K562 (cell line): ENCODE measurements around the gene HSDL1. TPM values are rescaled to one million over a fixed set of nuclear protein-coding genes. Genes with fewer than 3 reads are reported as not detected.

Experiments
- ESRRB ChIP-seq: fragments of 250-450 bp; sonication (Bioruptor Pico); IDR thresholded peaks from 2 replicates; pipeline ENCODE4 v1.5.0; 2020; ENCODE audit warnings: mild to moderate bottlenecking, moderate library complexity, borderline replicate concordance
- FOXA1 ChIP-seq: fragments of 450-650 bp; IDR thresholded peaks from 2 replicates; pipeline ENCODE4 v1.6.1; 2016; ENCODE audit warnings: mild to moderate bottlenecking, borderline replicate concordance
- FOXJ3 ChIP-seq: sonication (generic); formaldehyde crosslinking; IDR thresholded peaks from 2 replicates; pipeline ENCODE4 v1.4.0; 2020; ENCODE audit warnings: mild to moderate bottlenecking, missing genetic modification reagents
- GATA2 ChIP-seq: sonication (generic); formaldehyde crosslinking; IDR thresholded peaks from 2 replicates; pipeline ENCODE4 v1.4.0; 2020; ENCODE audit warnings: mild to moderate bottlenecking, missing genetic modification reagents
- HDAC3 ChIP-seq: fragments of 450-650 bp; IDR thresholded peaks from 2 replicates; pipeline ENCODE4 v1.6.1; 2018; ENCODE audit warnings: borderline replicate concordance, mild to moderate bottlenecking, moderate library complexity; ENCODE audit not compliant: partially characterized antibody
- KAT7 ChIP-seq: sonication (generic); formaldehyde crosslinking; IDR thresholded peaks from 2 replicates; pipeline ENCODE4 v1.8.0; 2022; ENCODE audit warnings: missing genetic modification reagents, mild to moderate bottlenecking, borderline replicate concordance
- LCOR ChIP-seq: sonication (generic); formaldehyde crosslinking; IDR thresholded peaks from 2 replicates; pipeline ENCODE4 v1.8.0; 2022; ENCODE audit warnings: mild to moderate bottlenecking, missing genetic modification reagents
- RUNX1 ChIP-seq: sonication (generic); IDR thresholded peaks from 2 replicates; pipeline ENCODE4 v1.6.1; 2016; ENCODE audit warnings: antibody characterized with exemption, low read depth
- SIN3A ChIP-seq, 2 experiments: fragments of 150-350 bp in 1 of 2; IDR thresholded peaks; 2 replicates each; pipeline ENCODE4 v1.6.1; 2011 to 2016; ENCODE audit warnings: borderline replicate concordance in 2 of 2, low read depth in 2 of 2, low read length in 2 of 2, mild to moderate bottlenecking in 2 of 2, moderate library complexity in 2 of 2; ENCODE audit not compliant: control insufficient read depth in 1 of 2
- STAT5A ChIP-seq: IDR thresholded peaks from 2 replicates; pipeline ENCODE4 v1.6.1; 2012; ENCODE audit warnings: low read length, inconsistent platforms, borderline replicate concordance
- TAF15 ChIP-seq: fragments of 200-400 bp; formaldehyde crosslinking; IDR thresholded peaks from 2 replicates; pipeline ENCODE4 v1.6.1; 2017; ENCODE audit warnings: mild to moderate bottlenecking, low read depth, low read length, moderate library complexity
- TFAM ChIP-seq: fragments of 250-450 bp; sonication (Bioruptor Pico); conservative IDR thresholded peaks from 2 replicates; pipeline ENCODE4 v1.5.0; 2021; ENCODE audit warnings: mild to moderate bottlenecking, moderate library complexity
- ZKSCAN8 ChIP-seq: fragments of 200-800 bp; sonication (Bioruptor generic); IDR thresholded peaks from 2 replicates; pipeline ENCODE4 v1.6.1; 2016; ENCODE audit warnings: missing genetic modification characterization, missing compliant biosample characterization
- ZNF224 ChIP-seq: sonication (generic); formaldehyde crosslinking; IDR thresholded peaks from 2 replicates; pipeline ENCODE4 v1.8.0; 2022; ENCODE audit warnings: mild to moderate bottlenecking, missing genetic modification reagents
- ZNF668 ChIP-seq: fragments of 250-450 bp; sonication (Bioruptor Pico); IDR thresholded peaks from 2 replicates; pipeline ENCODE4 v1.8.0; 2022; ENCODE audit warnings: mild to moderate bottlenecking, inconsistent platforms
- polyA plus RNA-seq, 8 experiments: library from polyadenylated mRNA; depleted of rRNA in 4 of 8; stranded (reverse) in 5 of 8; unstranded in 3 of 8; fragments of >200 nt; fragmentation: Nextera tagmentation in 2 of 8; fragmentation: Illumina TruSeq in 1 of 8; extraction: Ambion mirVana in 2 of 8; extraction: Trizol in 1 of 8; gene quantifications; 2 replicates each; pipeline versions ENCODE4 v1.2.1 to v1.2.3, GENCODE V29; 2011 to 2014; ENCODE audit warnings: inconsistent platforms in 1 of 8, missing spikeins in 1 of 8
- total RNA-seq, 7 experiments: library from RNA; depleted of rRNA in 6 of 7; stranded (reverse); fragments of >200 nt in 6 of 7; fragmentation: Illumina TruSeq in 2 of 7; extraction: Trizol in 2 of 7; gene quantifications; 2 replicates each; pipeline versions ENCODE4 v1.2.1 to v1.2.3, GENCODE V29; 2011 to 2021; ENCODE audit warnings: low replicate concordance in 1 of 7
- TF ChIP-seq, protein P1 (sequence below): fragments of 450-650 bp; formaldehyde crosslinking; conservative IDR thresholded peaks from 2 replicates; pipeline ENCODE4 v1.4.0; 2022; ENCODE audit warnings: mild to moderate bottlenecking, missing genetic modification characterization
- TF ChIP-seq, protein P2 (sequence below): fragments of 200-400 bp; formaldehyde crosslinking; IDR thresholded peaks from 2 replicates; pipeline ENCODE4 v1.6.1; 2017; ENCODE audit warnings: mild to moderate bottlenecking, low read depth, low read length, moderate library complexity
- TF ChIP-seq, protein P3 (sequence below): fragments of 150-350 bp; IDR thresholded peaks from 2 replicates; pipeline ENCODE4 v1.6.1; 2014; ENCODE audit warnings: low read depth, mild to moderate bottlenecking, low read length, borderline replicate concordance
- TF ChIP-seq, protein P4 (sequence below): fragments of 250-450 bp; sonication (Bioruptor Pico); IDR thresholded peaks from 2 replicates; pipeline ENCODE4 v1.8.0; 2021; ENCODE audit warnings: mild to moderate bottlenecking, moderate library complexity

Gene HSDL1
- total and polyA plus RNA-seq, 9 of the 15 experiments (the other 6 are each of a cell fraction or from before 2014, with no cell fraction given), result 14.8 to 41.2 (median 27.7) TPM

DNA sequence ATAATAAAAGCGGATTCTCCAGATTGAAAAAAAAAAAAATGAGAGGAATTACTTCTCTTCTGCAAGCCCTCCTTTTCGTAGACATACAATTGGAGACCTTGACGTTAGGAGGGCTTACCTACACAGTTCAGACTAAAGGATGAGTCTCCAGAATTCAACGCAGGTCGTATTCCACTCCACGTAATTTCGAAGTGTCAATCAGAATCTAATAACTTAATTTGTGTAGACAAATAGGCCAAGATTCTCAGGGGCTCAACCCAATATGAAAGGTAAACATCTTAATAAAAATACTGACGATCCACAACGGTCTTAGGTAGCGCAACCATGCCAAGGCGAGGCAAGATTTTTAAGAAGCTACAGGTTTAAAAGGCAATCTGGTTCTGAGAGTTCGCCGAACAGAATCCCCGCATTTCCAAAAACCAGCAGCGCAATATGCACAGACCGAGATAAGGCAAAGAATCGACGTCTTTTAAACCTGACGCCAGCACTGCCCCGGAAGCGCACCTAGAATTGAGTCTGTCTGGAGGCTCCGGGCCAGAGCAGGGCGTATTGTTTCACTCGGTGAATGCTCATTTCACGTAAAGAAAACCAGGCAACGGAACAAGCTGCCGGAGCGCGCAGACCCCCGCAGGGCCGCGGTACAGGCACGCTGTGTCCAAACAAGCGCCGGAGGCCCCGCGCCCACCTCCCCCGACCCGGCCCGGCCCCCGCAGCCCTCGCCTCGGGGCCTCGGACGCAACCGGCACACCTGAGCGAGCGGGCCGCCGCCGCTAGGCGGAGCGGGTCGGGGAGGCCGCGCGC, 28.9 kb downstream of the HSDL1 start (continued):
- TF ChIP-seq HDAC3, result peak; percentile 44
- TF ChIP-seq KAT7, result peak; percentile 46; the same call in 1 of the 2 replicates
- no peak for TF ChIP-seq ESRRB (CRISPR knock-in tag)
- no peak for TF ChIP-seq ZKSCAN8 (CRISPR knock-in tag)
- TF ChIP-seq, protein P1, sequence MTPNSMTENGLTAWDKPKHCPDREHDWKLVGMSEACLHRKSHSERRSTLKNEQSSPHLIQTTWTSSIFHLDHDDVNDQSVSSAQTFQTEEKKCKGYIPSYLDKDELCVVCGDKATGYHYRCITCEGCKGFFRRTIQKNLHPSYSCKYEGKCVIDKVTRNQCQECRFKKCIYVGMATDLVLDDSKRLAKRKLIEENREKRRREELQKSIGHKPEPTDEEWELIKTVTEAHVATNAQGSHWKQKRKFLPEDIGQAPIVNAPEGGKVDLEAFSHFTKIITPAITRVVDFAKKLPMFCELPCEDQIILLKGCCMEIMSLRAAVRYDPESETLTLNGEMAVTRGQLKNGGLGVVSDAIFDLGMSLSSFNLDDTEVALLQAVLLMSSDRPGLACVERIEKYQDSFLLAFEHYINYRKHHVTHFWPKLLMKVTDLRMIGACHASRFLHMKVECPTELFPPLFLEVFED, result 0 out of 2 replicates have a peak, but pooled peaks have one; percentile 60
- TF ChIP-seq LCOR (CRISPR knock-in tag), result peak; percentile 79
- TF ChIP-seq ZNF224 (CRISPR knock-in tag), result no peak
- TF ChIP-seq, protein P2, sequence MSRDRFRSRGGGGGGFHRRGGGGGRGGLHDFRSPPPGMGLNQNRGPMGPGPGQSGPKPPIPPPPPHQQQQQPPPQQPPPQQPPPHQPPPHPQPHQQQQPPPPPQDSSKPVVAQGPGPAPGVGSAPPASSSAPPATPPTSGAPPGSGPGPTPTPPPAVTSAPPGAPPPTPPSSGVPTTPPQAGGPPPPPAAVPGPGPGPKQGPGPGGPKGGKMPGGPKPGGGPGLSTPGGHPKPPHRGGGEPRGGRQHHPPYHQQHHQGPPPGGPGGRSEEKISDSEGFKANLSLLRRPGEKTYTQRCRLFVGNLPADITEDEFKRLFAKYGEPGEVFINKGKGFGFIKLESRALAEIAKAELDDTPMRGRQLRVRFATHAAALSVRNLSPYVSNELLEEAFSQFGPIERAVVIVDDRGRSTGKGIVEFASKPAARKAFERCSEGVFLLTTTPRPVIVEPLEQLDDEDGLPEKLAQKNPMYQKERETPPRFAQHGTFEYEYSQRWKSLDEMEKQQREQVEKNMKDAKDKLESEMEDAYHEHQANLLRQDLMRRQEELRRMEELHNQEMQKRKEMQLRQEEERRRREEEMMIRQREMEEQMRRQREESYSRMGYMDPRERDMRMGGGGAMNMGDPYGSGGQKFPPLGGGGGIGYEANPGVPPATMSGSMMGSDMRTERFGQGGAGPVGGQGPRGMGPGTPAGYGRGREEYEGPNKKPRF, result no peak
- no peak for TF ChIP-seq RUNX1
- TF ChIP-seq, protein P3, sequence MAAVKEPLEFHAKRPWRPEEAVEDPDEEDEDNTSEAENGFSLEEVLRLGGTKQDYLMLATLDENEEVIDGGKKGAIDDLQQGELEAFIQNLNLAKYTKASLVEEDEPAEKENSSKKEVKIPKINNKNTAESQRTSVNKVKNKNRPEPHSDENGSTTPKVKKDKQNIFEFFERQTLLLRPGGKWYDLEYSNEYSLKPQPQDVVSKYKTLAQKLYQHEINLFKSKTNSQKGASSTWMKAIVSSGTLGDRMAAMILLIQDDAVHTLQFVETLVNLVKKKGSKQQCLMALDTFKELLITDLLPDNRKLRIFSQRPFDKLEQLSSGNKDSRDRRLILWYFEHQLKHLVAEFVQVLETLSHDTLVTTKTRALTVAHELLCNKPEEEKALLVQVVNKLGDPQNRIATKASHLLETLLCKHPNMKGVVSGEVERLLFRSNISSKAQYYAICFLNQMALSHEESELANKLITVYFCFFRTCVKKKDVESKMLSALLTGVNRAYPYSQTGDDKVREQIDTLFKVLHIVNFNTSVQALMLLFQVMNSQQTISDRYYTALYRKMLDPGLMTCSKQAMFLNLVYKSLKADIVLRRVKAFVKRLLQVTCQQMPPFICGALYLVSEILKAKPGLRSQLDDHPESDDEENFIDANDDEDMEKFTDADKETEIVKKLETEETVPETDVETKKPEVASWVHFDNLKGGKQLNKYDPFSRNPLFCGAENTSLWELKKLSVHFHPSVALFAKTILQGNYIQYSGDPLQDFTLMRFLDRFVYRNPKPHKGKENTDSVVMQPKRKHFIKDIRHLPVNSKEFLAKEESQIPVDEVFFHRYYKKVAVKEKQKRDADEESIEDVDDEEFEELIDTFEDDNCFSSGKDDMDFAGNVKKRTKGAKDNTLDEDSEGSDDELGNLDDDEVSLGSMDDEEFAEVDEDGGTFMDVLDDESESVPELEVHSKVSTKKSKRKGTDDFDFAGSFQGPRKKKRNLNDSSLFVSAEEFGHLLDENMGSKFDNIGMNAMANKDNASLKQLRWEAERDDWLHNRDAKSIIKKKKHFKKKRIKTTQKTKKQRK, result no peak
- TF ChIP-seq TFAM, result no peak
- TF ChIP-seq TAF15, result no peak
- TF ChIP-seq FOXJ3, result no peak
- TF ChIP-seq STAT5A, result peak; percentile 54; the same call in 1 of the 2 replicates
- TF ChIP-seq SIN3A (IDR thresholded peaks at IDR 0.05; ENCODE audit: borderline replicate concordance in 2 of 2, control insufficient read depth in 1 of 2, low read depth in 2 of 2, low read length in 2 of 2), result peak in 1 of 2 experiments; percentile 50; a peak in 1 of 4 replicates
- no peak for TF ChIP-seq FOXA1
- peak; percentile 76 for TF ChIP-seq GATA2
- TF ChIP-seq ZNF668, result no peak
- TF ChIP-seq, protein P4, sequence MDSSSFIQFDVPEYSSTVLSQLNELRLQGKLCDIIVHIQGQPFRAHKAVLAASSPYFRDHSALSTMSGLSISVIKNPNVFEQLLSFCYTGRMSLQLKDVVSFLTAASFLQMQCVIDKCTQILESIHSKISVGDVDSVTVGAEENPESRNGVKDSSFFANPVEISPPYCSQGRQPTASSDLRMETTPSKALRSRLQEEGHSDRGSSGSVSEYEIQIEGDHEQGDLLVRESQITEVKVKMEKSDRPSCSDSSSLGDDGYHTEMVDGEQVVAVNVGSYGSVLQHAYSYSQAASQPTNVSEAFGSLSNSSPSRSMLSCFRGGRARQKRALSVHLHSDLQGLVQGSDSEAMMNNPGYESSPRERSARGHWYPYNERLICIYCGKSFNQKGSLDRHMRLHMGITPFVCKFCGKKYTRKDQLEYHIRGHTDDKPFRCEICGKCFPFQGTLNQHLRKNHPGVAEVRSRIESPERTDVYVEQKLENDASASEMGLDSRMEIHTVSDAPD, result no peak
